ENCODE measurements around the gene TMEM134. TPM values are rescaled to one million over a fixed set of nuclear protein-coding genes. Genes with fewer than 3 reads are reported as not detected.

The TMEM134 gene
- total RNA-seq, 5 donors from 2014 or later (not counting 1 experiment from before 2014, with no cell fraction given) = 59.9 to 113 (median 106) TPM

Other genes with a start within 250 kb of the TMEM134 start
- 100 to 1,000 TPM; 267 to 394 (median 382) TPM for gene GRK2, start 202.8 kb downstream of the TMEM134 start, total RNA-seq
- gene ANKRD13D, start 179.9 kb downstream of the TMEM134 start, total RNA-seq = 100 to 1,000 TPM; 150 to 249 (median 237) TPM
- 10 to 100 TPM; 11.5 to 30.9 (median 26.7) TPM for gene SSH3, start 165.7 kb downstream of the TMEM134 start, total RNA-seq
- 100 to 1,000 TPM in 2 of 5 donors, 10 to 100 TPM in 3; 55.1 to 107 (median 98.0) TPM for gene POLD4, start 115.7 kb downstream of the TMEM134 start, total RNA-seq
- 1 to 10 TPM; 2.2 to 8.5 (median 4.1) TPM for gene CLCF1, start 95.7 kb downstream of the TMEM134 start, total RNA-seq
- gene RAD9A, start 77.3 kb downstream of the TMEM134 start, total RNA-seq = 10 to 100 TPM; 34.9 to 63.8 (median 56.2) TPM
- gene PPP1CA, start 67.4 kb downstream of the TMEM134 start, total RNA-seq = 100 to 1,000 TPM; 118 to 198 (median 186) TPM
- 100 to 1,000 TPM; 288 to 449 (median 436) TPM for gene TBC1D10C, start 65.2 kb downstream of the TMEM134 start, total RNA-seq
- gene CARNS1, start 53.6 kb downstream of the TMEM134 start, total RNA-seq = 10 to 100 TPM in 2 of 5 donors, 1 to 10 TPM in 3; 5.5 to 19.1 (median 9.8) TPM
- 10 to 100 TPM; 60.3 to 88.0 (median 81.9) TPM for gene RPS6KB2, start 40.8 kb downstream of the TMEM134 start, total RNA-seq
- 100 to 1,000 TPM; 192 to 282 (median 256) TPM for gene PTPRCAP, start 31.6 kb downstream of the TMEM134 start, total RNA-seq
- gene CORO1B, start 25.8 kb downstream of the TMEM134 start, total RNA-seq = 10 to 100 TPM; 23.0 to 39.4 (median 30.4) TPM
- under 1 TPM in 1 of 5 donors, not detected in 4; 0.19 TPM for gene GPR152, start 16.5 kb downstream of the TMEM134 start, total RNA-seq
- 10 to 100 TPM in 2 of 5 donors, 1 to 10 TPM in 3; 3.5 to 16.0 (median 5.6) TPM for gene CABP4, start 13.9 kb downstream of the TMEM134 start, total RNA-seq
- 100 to 1,000 TPM; 114 to 168 (median 154) TPM for gene AIP, start 13.8 kb upstream of the TMEM134 start, total RNA-seq
- gene PITPNM1, start 36.1 kb upstream of the TMEM134 start, total RNA-seq = 100 to 1,000 TPM in 4 of 5 donors, 10 to 100 TPM in 1; 74.2 to 167 (median 149) TPM
- 10 to 100 TPM; 31.0 to 90.8 (median 79.9) TPM for gene CDK2AP2, start 38.9 kb upstream of the TMEM134 start, total RNA-seq
- not detected for gene CABP2, start 54.2 kb upstream of the TMEM134 start, total RNA-seq
- 100 to 1,000 TPM in 3 of 5 donors, 10 to 100 TPM in 2; 68.3 to 200 (median 151) TPM for gene GSTP1, start 114.6 kb upstream of the TMEM134 start, total RNA-seq
- 100 to 1,000 TPM; 199 to 250 (median 238) TPM for gene NDUFV1, start 137.7 kb upstream of the TMEM134 start, total RNA-seq
- gene NUDT8, start 160.7 kb upstream of the TMEM134 start, total RNA-seq = 1 to 10 TPM; 1.5 to 8.0 (median 4.5) TPM
- not detected for gene TBX10, start 170.5 kb upstream of the TMEM134 start, total RNA-seq
- gene ACY3, start 181.5 kb upstream of the TMEM134 start, total RNA-seq = 1 to 10 TPM in 1 of 5 donors, under 1 TPM in 2, not detected in 2; 0.54 to 1.0 (median 0.68) TPM
- gene ALDH3B2, start 205.4 kb upstream of the TMEM134 start, total RNA-seq = not detected

Measured in T-cell (primary cell).